ENCODE results near the gene ARHGAP10. TPM values are rescaled to one million over a fixed set of nuclear protein-coding genes. Genes with fewer than 3 reads are reported as not detected.

The ARHGAP10 gene
- total and polyA plus RNA-seq, 2 donors from 2014 or later = 13.4 to 20.3 TPM

DNA sequence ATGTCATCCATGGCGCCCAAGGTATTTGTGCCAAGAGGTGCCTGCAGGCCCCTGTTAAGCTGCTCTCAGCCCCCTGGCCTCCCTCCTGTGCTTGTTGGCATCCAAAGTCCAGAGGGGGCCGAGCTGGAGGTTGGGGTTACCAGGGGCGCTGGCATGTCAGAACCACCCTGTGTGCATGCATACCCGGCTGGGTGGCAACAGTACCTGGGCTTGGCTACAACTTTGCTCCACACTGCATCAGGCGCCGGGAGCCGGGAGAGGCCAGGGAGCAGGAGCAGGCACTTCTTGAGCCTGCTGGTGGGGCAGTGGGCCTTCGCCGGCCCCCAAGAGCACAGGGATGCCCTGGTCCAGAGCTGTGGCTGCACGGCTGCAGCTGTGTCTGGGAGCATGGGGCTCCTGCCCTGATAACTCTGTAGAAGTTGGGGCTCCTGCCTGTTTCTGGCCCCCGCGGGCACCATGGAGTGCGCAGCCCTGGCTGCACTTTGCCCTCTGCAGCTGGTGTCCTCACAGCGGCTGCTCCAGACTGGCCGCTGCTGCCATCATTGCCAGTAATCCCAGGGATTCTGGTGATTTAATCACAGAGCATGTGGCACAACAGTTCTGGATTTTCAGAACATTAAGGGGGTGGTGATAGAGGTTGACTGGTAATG is 130.3 kb downstream of the ARHGAP10 start:
- Histone ChIP-seq H3K27me3 (ENCODE audit: control insufficient read depth, insufficient read depth, low read length) (no peaks in the 10 kb centered on the region), H3K4me3 (ENCODE audit: low read length in 3 of 3) (no peak overlapping the region), H3K4me1 (ENCODE audit: control insufficient read depth in 2 of 3, insufficient read depth in 2 of 3, low read depth in 1 of 3, low read length in 3 of 3) (no peaks in the 10 kb centered on the region), H3K27ac (ENCODE audit: low read depth in 2 of 2, low read length in 2 of 2) (peak overlapping the region; percentile 17 to 48), H3K9me3 (ENCODE audit: control insufficient read depth in 2 of 3, insufficient read depth in 1 of 3, low read length in 3 of 3) (no peaks in the 10 kb centered on the region), H3K9ac (ENCODE audit: low read length in 3 of 3) (no peak overlapping the region), H3K36me3 (ENCODE audit: control insufficient read depth in 2 of 3, insufficient read depth in 3 of 3, low read length in 3 of 3) (no peaks in the 10 kb centered on the region)
- DNase-seq = no peak
- FAIRE-seq = no peak
- intact Hi-C loops (cut with DNase I) = no loop called here
- TF ChIP-seq, protein P1, sequence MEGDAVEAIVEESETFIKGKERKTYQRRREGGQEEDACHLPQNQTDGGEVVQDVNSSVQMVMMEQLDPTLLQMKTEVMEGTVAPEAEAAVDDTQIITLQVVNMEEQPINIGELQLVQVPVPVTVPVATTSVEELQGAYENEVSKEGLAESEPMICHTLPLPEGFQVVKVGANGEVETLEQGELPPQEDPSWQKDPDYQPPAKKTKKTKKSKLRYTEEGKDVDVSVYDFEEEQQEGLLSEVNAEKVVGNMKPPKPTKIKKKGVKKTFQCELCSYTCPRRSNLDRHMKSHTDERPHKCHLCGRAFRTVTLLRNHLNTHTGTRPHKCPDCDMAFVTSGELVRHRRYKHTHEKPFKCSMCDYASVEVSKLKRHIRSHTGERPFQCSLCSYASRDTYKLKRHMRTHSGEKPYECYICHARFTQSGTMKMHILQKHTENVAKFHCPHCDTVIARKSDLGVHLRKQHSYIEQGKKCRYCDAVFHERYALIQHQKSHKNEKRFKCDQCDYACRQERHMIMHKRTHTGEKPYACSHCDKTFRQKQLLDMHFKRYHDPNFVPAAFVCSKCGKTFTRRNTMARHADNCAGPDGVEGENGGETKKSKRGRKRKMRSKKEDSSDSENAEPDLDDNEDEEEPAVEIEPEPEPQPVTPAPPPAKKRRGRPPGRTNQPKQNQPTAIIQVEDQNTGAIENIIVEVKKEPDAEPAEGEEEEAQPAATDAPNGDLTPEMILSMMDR (IDR thresholded peaks at IDR 0.05; ENCODE audit: borderline replicate concordance, extremely low read depth, insufficient read depth) = no peak

DNA sequence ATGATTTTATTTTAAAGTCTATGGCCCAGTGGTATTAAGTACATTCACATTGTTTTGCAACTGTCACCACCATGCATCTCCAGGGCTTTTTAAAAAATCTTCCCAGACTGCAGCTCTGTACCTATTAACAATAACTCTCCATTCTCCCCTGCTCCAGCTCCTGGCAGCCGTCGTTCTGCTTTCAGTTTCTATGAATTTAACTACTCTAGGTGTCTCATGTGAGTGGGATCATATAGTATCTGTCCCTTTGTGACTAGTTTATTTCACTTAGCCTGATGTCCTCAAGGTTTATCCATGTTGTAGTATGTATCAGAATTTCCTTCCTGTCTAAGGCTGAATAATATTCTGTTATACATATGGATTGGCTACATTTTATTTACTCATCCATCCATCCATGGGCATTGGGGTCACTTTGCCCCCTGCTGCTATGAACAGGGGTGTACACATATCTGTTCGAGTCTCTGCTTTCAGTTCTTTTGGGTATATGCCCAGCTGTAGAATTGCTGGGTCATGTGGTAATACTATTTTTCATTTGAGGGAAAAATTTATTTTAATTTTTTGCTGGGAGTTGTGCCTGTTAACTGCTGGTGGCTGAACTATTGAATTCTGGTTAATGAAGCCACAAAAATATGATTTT is 131.3 kb downstream of the ARHGAP10 start:
- H3K9ac ChIP-seq (ENCODE audit: low read length in 3 of 3) = no peak overlapping the region
- TF ChIP-seq, protein P1 (IDR thresholded peaks at IDR 0.05; ENCODE audit: borderline replicate concordance, extremely low read depth, insufficient read depth) = no peak
- no peak overlapping the region for H3K27ac ChIP-seq (ENCODE audit: low read depth in 2 of 2, low read length in 2 of 2)
- no peaks in the 10 kb centered on the region for H3K27me3 ChIP-seq (ENCODE audit: control insufficient read depth, insufficient read depth, low read length)
- no peaks in the 10 kb centered on the region for H3K36me3 ChIP-seq (ENCODE audit: control insufficient read depth in 2 of 3, insufficient read depth in 3 of 3, low read length in 3 of 3)
- intact Hi-C loops (cut with DNase I) = no loop called here
- no peaks in the 10 kb centered on the region for H3K9me3 ChIP-seq (ENCODE audit: control insufficient read depth in 2 of 3, insufficient read depth in 1 of 3, low read length in 3 of 3)
- DNase-seq (no peak), FAIRE-seq (no peak)
- H3K4me1 ChIP-seq (ENCODE audit: control insufficient read depth in 2 of 3, insufficient read depth in 2 of 3, low read depth in 1 of 3, low read length in 3 of 3) = no peaks in the 10 kb centered on the region
- H3K4me3 ChIP-seq (ENCODE audit: low read length in 3 of 3) = no peak overlapping the region

DNA sequence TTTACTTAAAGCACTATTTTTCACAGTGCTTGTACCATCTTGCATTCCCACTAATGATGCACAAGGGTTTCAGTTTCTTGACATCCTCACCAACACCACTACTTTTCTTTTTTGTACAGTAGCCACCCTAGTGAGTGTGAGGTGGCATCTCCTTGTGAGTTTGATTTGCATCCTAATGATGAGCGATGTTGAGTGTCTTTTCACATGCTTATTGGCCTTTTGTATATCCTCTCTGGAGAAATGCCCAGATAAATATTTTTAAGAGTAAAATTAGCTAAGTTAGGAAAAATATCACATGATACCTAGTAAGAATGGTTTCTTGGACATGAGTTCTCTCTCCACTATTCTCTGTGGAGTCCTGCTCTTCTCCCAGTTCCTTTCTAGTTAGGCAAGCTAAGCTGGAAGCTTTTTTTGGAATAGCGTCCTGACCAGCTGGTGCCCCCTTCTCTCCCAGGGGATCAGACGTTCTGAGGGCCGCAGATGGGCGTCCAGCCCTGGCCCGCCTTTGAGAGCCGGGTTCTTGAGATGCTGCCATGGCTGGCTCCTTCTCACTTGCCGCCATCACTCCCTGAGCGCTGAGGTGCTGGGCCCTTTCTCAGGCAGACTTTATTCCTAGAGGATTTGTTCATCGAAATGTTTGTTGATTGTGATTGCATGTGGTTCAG is 132.1 kb downstream of the ARHGAP10 start:
- intact Hi-C loops (cut with DNase I) = no loop called here
- H3K36me3 ChIP-seq (ENCODE audit: control insufficient read depth in 2 of 3, insufficient read depth in 3 of 3, low read length in 3 of 3) = no peaks in the 10 kb centered on the region
- peak overlapping the region in 1 of 2 donors; percentile 1 for H3K27ac ChIP-seq (ENCODE audit: low read depth in 2 of 2, low read length in 2 of 2)
- DNase-seq (no peak), FAIRE-seq (no peak)
- H3K4me1 ChIP-seq (ENCODE audit: control insufficient read depth in 2 of 3, insufficient read depth in 2 of 3, low read depth in 1 of 3, low read length in 3 of 3) = no peaks in the 10 kb centered on the region
- no peak overlapping the region for H3K9ac ChIP-seq (ENCODE audit: low read length in 3 of 3)
- no peak overlapping the region for H3K4me3 ChIP-seq (ENCODE audit: low read length in 3 of 3)
- H3K27me3 ChIP-seq (ENCODE audit: control insufficient read depth, insufficient read depth, low read length) = no peaks in the 10 kb centered on the region
- TF ChIP-seq, protein P1 (IDR thresholded peaks at IDR 0.05; ENCODE audit: borderline replicate concordance, extremely low read depth, insufficient read depth) = no peak
- no peaks in the 10 kb centered on the region for H3K9me3 ChIP-seq (ENCODE audit: control insufficient read depth in 2 of 3, insufficient read depth in 1 of 3, low read length in 3 of 3)

Measured in kidney (tissue), 14 donors.